Activated CD4-positive, alpha-beta memory T cell treated with anti-CD3 and anti-CD28 coated beads for 36 hours (primary cell): ENCODE results near the gene CDK5. TPM values are rescaled to one million over a fixed set of nuclear protein-coding genes. Genes with fewer than 3 reads are reported as not detected.
A peak's percentile ranks its signal among the peaks of the same experiment; 100 is the strongest.

ENCODE experiments used
- CTCF ChIA-PET: fragments of 350-600 bp; sonication (Branson Sonifier 250); formaldehyde crosslinking; loops from one replicate; lab custom pipeline; 2021; ENCODE audit warnings: antibody characterized with exemption, inconsistent platforms; lab: Charles Lee
- POLR2A ChIA-PET: fragments of 350-600 bp; sonication (Branson Sonifier 250); formaldehyde crosslinking; loops from one replicate; lab custom pipeline; 2021; ENCODE audit warnings: antibody characterized with exemption; lab: Charles Lee
- DNase-seq: peaks from one replicate; pipeline ENCODE4 v3.0.0-alpha.2; 2020
- H3K27ac Mint-ChIP-seq: one replicate; pipeline ENCODE4 v1.8.0; 2021; ENCODE audit warnings: mixed read lengths
- H3K27me3 Mint-ChIP-seq: one replicate; pipeline ENCODE4 v1.8.0; 2021; ENCODE audit warnings: mixed read lengths
- H3K36me3 Mint-ChIP-seq: one replicate; pipeline ENCODE4 v1.8.0; 2021; ENCODE audit warnings: mixed read lengths
- H3K4me1 Mint-ChIP-seq: one replicate; pipeline ENCODE4 v1.8.0; 2021; ENCODE audit warnings: low read depth, mixed read lengths
- H3K4me3 Mint-ChIP-seq: one replicate; pipeline ENCODE4 v1.8.0; 2021; ENCODE audit warnings: mild to moderate bottlenecking, mixed read lengths
- H3K9me3 Mint-ChIP-seq: one replicate; pipeline ENCODE4 v1.8.0; 2021; ENCODE audit warnings: mixed read lengths
- intact Hi-C: fragments of 100-400 bp; cut with micrococcal nuclease; formaldehyde crosslinking; loops from one replicate; pipeline ENCODE4 v1.15.1; 2023
- total RNA-seq, 2 experiments: library from RNA; stranded (reverse); gene quantifications; one replicate each; pipeline ENCODE4 v1.2.3, GENCODE V29; 2021

CDK5 gene
- total RNA-seq, 2 experiments from 2014 or later: 12.8 to 14.1 TPM

DNA sequence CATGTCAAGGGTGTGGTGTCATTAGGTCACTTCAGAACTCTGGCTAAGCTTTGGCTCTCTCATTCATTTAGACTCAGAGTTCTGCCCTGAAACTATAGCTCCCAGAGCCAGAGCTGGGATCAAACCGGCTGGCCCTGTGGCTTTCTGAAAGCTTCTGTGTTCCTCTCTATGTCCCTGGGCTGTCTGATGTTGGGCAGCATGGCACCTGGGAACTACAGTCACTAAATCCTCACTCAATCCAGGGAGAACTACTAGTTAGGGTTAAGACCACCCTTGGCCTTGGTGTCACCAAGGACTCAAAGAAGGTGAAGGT, 46.6 kb downstream of the CDK5 start:
- H3K27ac Mint-ChIP-seq: peak overlapping the region; percentile 89
- H3K4me1 Mint-ChIP-seq: peaks cover 74% of the 10 kb centered on the region
- no peaks in the 10 kb centered on the region for H3K36me3 Mint-ChIP-seq
- ChIA-PET POLR2A (interaction anchor here (1.0 to 2.4 kb wide), 4 partner anchors 13 to 49 kb away, joined by 3 to 9 read pairs (median 4); partner anchors contain the start of genes ABCB8, ATG9B and SLC4A2), CTCF (interaction anchor here (0.9 to 6.8 kb wide), 14 partner anchors 7 to 279 kb away, joined by 3 to 78 read pairs (median 4); no protein-coding TSS in a partner anchor)
- intact Hi-C loops: loop anchor here (5.0 kb wide), 1 partner anchor 34 kb away; the partner anchor contains the start of gene KCNH2
- no peaks in the 10 kb centered on the region for H3K27me3 Mint-ChIP-seq
- H3K4me3 Mint-ChIP-seq: peak overlapping the region; percentile 76
- no peak for DNase-seq
- no peaks in the 10 kb centered on the region for H3K9me3 Mint-ChIP-seq

GRCh38 chr7:151010307-151011096, 47.2 kb downstream of the CDK5 start:
- H3K27me3 Mint-ChIP-seq: no peaks in the 10 kb centered on the region
- H3K27ac Mint-ChIP-seq: peak overlapping the region; percentile 89
- H3K4me1 Mint-ChIP-seq: peaks cover 72% of the 10 kb centered on the region
- H3K4me3 Mint-ChIP-seq: peak overlapping the region; percentile 76
- intact Hi-C loops: loop anchor here (5.0 kb wide), 1 partner anchor 33 kb away; the partner anchor contains the start of gene KCNH2
- POLR2A ChIA-PET: interaction anchor here (1.0 to 2.4 kb wide), 5 partner anchors 13 to 49 kb away, joined by 3 to 9 read pairs (median 4); partner anchors contain the start of genes ABCB8, ATG9B and SLC4A2
- no peaks in the 10 kb centered on the region for H3K36me3 Mint-ChIP-seq
- no peaks in the 10 kb centered on the region for H3K9me3 Mint-ChIP-seq
- peak; percentile 72 for DNase-seq
- CTCF ChIA-PET: interaction anchor here (0.8 to 6.8 kb wide), 17 partner anchors 8 to 278 kb away, joined by 3 to 78 read pairs (median 4); partner anchors contain the start of gene ABCB8

GRCh38 chr7:151010037-151010306, 47.7 kb downstream of the CDK5 start:
- Mint-ChIP-seq H3K27ac (peak overlapping the region; percentile 89), H3K27me3 (no peaks in the 10 kb centered on the region), H3K36me3 (no peaks in the 10 kb centered on the region), H3K9me3 (no peaks in the 10 kb centered on the region), H3K4me3 (peak overlapping the region; percentile 76), H3K4me1 (peaks cover 67% of the 10 kb centered on the region)
- POLR2A ChIA-PET: interaction anchor here (1.5 to 2.4 kb wide), 2 partner anchors 16 to 18 kb away, joined by 3 to 9 read pairs; partner anchors contain the start of gene ABCB8
- CTCF ChIA-PET: interaction anchor here (0.8 to 6.8 kb wide), 12 partner anchors 8 to 278 kb away, joined by 3 to 78 read pairs (median 5); partner anchors contain the start of gene ABCB8
- DNase-seq: no peak
- intact Hi-C loops: loop anchor here (5.0 kb wide), 1 partner anchor 33 kb away; the partner anchor contains the start of gene KCNH2

- Mint-ChIP-seq H3K9me3 (no peaks in the 10 kb centered on the region), H3K36me3 (no peaks in the 10 kb centered on the region), H3K27me3 (no peaks in the 10 kb centered on the region), H3K4me3 (no peak overlapping the region), H3K4me1 (peaks cover 62% of the 10 kb centered on the region), H3K27ac (no peak overlapping the region)
- no peak for DNase-seq
- intact Hi-C loops: loop anchor here (2.0 to 5.0 kb wide), 2 partner anchors 15 to 32 kb away; partner anchors contain the start of gene KCNH2
- POLR2A ChIA-PET: interaction anchor here (1.5 to 2.4 kb wide), 3 partner anchors 12 to 19 kb away, joined by 3 to 9 read pairs (median 5); partner anchors contain the start of gene ABCB8
- CTCF ChIA-PET: interaction anchor here (0.6 to 6.8 kb wide), 14 partner anchors 9 to 180 kb away, joined by 3 to 78 read pairs (median 4); partner anchors contain the start of gene ABCB8
Measured at GRCh38 chr7:151009327-151010036, 48.2 kb downstream of the CDK5 start.

DNA sequence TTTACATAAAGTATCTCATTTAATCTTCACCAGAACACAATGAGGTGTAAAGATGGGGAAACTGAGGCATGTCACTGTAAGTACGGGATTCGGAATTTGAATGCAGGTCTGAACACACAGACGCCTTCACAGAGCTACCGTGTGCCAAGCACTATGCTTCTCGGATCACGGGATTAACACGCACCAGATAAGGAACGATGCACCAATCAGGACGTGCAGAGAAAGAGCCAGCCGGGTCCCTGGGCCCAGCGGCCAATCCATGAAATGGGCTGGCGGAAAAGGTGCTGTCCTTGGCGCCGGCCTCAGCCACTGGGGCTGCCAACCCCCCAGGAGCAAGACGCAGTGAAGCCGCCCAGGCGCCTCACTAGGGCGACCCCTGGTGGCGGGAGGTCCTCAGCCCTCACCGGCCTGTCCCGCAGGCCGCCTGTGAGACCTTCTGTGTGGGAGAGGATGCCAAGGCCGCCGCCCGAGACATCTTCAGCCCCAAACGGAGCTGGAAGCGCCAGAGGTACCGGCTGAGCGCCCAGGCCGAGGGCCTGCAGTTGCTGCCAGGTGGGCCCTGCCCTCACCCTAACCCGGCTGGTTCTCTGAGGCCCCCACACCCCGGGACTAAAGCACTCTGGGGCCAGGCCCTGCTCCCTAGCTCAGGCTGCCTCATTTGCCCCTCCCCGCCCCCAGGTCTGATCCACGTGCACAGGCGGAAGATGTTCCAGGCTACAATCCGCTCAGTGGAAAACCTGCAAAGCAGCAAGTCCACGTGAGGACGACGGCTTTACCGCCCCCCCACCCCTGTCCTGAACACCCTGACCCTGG, 49.0 kb downstream of the CDK5 start:
- ChIA-PET POLR2A (interaction anchor here (1.0 to 1.7 kb wide), 4 partner anchors 10 to 114 kb away, joined by 3 to 7 read pairs (median 4); no protein-coding TSS in a partner anchor), CTCF (interaction anchor here (0.6 to 6.8 kb wide), 17 partner anchors 9 to 269 kb away, joined by 3 to 78 read pairs (median 5); partner anchors contain the start of gene ABCB8)
- Mint-ChIP-seq H3K4me3 (peak overlapping the region; percentile 71), H3K36me3 (no peaks in the 10 kb centered on the region), H3K27ac (peak overlapping the region; percentile 82), H3K4me1 (peaks cover 57% of the 10 kb centered on the region), H3K9me3 (no peaks in the 10 kb centered on the region), H3K27me3 (no peaks in the 10 kb centered on the region)
- intact Hi-C loops: loop anchor here (2.0 kb wide), 1 partner anchor 14 kb away; no protein-coding TSS in a partner anchor
- peak; percentile 82 for DNase-seq

DNA sequence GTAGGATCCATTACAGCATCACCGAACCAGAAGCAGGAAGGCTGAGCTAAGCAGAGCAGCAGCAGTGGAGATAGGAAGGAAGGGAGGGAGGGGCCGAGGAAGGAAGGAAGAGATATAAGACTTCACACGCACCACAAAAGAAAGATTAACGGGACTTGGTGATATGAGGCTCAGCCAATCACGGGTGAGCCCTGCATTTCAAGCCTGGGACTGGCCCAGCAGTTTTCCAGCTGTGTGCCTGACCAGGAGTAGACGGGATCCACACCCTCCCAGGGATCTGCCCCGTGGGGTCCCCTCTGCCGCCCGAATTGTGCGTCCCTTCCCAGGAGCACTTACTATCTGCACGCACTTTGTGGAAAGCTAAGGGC, 49.6 kb downstream of the CDK5 start:
- ChIA-PET CTCF (interaction anchor here (0.6 to 6.8 kb wide), 14 partner anchors 10 to 269 kb away, joined by 3 to 78 read pairs (median 6); partner anchors contain the start of gene ABCB8), POLR2A (interaction anchor here (1.0 to 1.7 kb wide), 3 partner anchors 10 to 114 kb away, joined by 3 to 7 read pairs (median 5); no protein-coding TSS in a partner anchor)
- intact Hi-C loops: loop anchor here (2.0 kb wide), 1 partner anchor 13 kb away; no protein-coding TSS in a partner anchor
- H3K9me3 Mint-ChIP-seq: no peaks in the 10 kb centered on the region
- no peaks in the 10 kb centered on the region for H3K36me3 Mint-ChIP-seq
- H3K4me3 Mint-ChIP-seq: peak overlapping the region; percentile 71
- peak overlapping the region; percentile 82 for H3K27ac Mint-ChIP-seq
- H3K4me1 Mint-ChIP-seq: peaks cover 55% of the 10 kb centered on the region
- no peak for DNase-seq
- H3K27me3 Mint-ChIP-seq: no peaks in the 10 kb centered on the region

GRCh38 chr7:151007469-151007898, 50.2 kb downstream of the CDK5 start:
- H3K27me3 Mint-ChIP-seq: no peaks in the 10 kb centered on the region
- peaks cover 48% of the 10 kb centered on the region for H3K4me1 Mint-ChIP-seq
- H3K36me3 Mint-ChIP-seq: no peaks in the 10 kb centered on the region
- no peak for DNase-seq
- ChIA-PET CTCF (interaction anchor here (0.7 to 6.8 kb wide), 10 partner anchors 11 to 109 kb away, joined by 3 to 78 read pairs (median 16); partner anchors contain the start of gene ABCB8), POLR2A (interaction anchor here (1.5 to 1.7 kb wide), 2 partner anchors 10 to 11 kb away, joined by 5 to 7 read pairs; no protein-coding TSS in a partner anchor)
- intact Hi-C loops: no loop called here
- peak overlapping the region; percentile 71 for H3K4me3 Mint-ChIP-seq
- H3K27ac Mint-ChIP-seq: peak overlapping the region; percentile 82
- H3K9me3 Mint-ChIP-seq: no peaks in the 10 kb centered on the region

DNA sequence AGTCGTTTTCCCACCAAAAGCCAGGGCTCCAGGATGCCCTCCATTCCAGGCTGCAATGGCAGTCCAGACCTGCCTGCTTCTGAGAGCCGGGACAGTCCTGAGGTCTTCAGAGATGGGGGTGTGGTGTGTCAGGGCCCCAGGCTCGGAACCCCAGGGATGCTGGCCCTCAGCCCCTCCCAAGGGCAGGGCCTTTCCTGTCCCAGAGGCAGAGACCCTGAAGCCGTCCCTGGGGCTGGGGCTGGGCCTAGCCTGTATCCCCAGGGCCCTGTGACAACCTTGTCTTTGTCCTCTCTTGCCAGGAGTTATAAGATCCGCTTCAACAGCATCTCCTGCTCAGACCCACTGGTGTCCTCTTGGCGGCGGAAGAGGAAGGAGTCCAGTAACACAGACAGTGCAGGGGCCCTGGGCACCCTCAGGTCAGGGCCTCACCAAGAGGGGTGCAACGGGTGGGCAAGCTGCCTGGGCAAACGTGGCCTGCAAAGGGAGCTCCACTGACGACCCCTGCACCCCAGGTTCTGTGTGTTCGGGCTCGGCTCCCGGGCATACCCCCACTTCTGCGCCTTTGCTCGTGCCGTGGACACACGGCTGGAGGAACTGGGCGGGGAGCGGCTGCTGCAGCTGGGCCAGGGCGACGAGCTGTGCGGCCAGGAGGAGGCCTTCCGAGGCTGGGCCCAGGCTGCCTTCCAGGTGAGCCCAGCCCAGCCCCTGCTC, 51.0 kb downstream of the CDK5 start:
- H3K27me3 Mint-ChIP-seq: no peaks in the 10 kb centered on the region
- ChIA-PET CTCF (interaction anchor here (0.7 to 6.8 kb wide), 7 partner anchors 11 to 109 kb away, joined by 3 to 78 read pairs (median 17); no protein-coding TSS in a partner anchor), POLR2A (interaction anchor here (1.5 kb wide), 1 partner anchor 12 kb away, joined by 7 read pairs; no protein-coding TSS in a partner anchor)
- no peak overlapping the region for H3K4me3 Mint-ChIP-seq
- peaks cover 41% of the 10 kb centered on the region for H3K4me1 Mint-ChIP-seq
- no peaks in the 10 kb centered on the region for H3K9me3 Mint-ChIP-seq
- H3K36me3 Mint-ChIP-seq: no peaks in the 10 kb centered on the region
- H3K27ac Mint-ChIP-seq: no peak overlapping the region
- intact Hi-C loops: no loop called here
- no peak for DNase-seq

- POLR2A ChIA-PET: no interaction called here
- intact Hi-C loops: no loop called here
- CTCF ChIA-PET: interaction anchor here (0.7 to 6.8 kb wide), 4 partner anchors 12 to 105 kb away, joined by 3 to 78 read pairs (median 20); no protein-coding TSS in a partner anchor
Measured at GRCh38 chr7:151005566-151005965, 52.1 kb downstream of the CDK5 start.

More at GRCh38 chr7:151005566-151005965, 52.1 kb downstream of the CDK5 start:
- no peak for DNase-seq
- H3K9me3 Mint-ChIP-seq: no peaks in the 10 kb centered on the region
- no peak overlapping the region for H3K27ac Mint-ChIP-seq
- H3K27me3 Mint-ChIP-seq: no peaks in the 10 kb centered on the region
- H3K4me1 Mint-ChIP-seq: peaks cover 31% of the 10 kb centered on the region
- H3K36me3 Mint-ChIP-seq: no peaks in the 10 kb centered on the region
- H3K4me3 Mint-ChIP-seq: no peak overlapping the region
